ENCODE measurements around the gene DMD.

DNA sequence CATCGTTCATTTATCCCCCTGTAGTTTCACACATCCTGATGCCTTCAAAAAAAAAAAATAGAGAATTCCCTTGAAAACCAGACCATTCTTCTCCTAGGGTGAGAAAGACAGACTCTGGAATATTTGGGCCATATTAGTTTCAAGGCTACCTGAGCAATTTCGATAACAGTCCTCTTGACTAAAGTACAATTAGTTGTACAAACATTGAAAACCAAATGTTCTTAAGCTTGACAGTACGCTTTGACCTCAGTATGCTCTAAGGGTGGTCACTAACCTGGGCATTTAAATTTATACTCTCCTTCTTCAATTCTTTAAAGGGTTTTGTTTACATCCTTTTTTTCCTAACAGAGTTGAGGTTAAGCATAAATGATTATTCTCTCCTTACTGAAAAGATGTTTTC is 1774.9 kb downstream of the DMD start:
- TF ChIP-seq EZH2phosphoT487 (IDR thresholded peaks at IDR 0.05) (no peak), EZH2 (IDR thresholded peaks at IDR 0.05) (no peak)
- TF ChIP-seq, protein P1, sequence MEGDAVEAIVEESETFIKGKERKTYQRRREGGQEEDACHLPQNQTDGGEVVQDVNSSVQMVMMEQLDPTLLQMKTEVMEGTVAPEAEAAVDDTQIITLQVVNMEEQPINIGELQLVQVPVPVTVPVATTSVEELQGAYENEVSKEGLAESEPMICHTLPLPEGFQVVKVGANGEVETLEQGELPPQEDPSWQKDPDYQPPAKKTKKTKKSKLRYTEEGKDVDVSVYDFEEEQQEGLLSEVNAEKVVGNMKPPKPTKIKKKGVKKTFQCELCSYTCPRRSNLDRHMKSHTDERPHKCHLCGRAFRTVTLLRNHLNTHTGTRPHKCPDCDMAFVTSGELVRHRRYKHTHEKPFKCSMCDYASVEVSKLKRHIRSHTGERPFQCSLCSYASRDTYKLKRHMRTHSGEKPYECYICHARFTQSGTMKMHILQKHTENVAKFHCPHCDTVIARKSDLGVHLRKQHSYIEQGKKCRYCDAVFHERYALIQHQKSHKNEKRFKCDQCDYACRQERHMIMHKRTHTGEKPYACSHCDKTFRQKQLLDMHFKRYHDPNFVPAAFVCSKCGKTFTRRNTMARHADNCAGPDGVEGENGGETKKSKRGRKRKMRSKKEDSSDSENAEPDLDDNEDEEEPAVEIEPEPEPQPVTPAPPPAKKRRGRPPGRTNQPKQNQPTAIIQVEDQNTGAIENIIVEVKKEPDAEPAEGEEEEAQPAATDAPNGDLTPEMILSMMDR (IDR thresholded peaks at IDR 0.05) = no peak

All from neural progenitor cell (in vitro differentiated cells).